ENCODE measurements around the gene TMEM120B.
"Not testable (repeated sequence)": the region's sequence is repeated elsewhere in the genome, so short reads cannot be mapped to it uniquely, and the experiment has no call there.

Gene TMEM120B

GRCh38 chr12:121731473-121731872 is 18.9 kb downstream of the TMEM120B start:
- no peak overlapping the region for H3K4me3 ChIP-seq (ENCODE audit: low read depth, low read length)
- no peak for DNase-seq (ENCODE audit: low read depth, low spot score)
- ChIA-PET CTCF (interaction anchor here (1.0 kb wide), 1 partner anchor 80 kb away, joined by 3 read pairs; no protein-coding TSS in a partner anchor), POLR2A (no interaction called here)
- TF ChIP-seq, protein P1, sequence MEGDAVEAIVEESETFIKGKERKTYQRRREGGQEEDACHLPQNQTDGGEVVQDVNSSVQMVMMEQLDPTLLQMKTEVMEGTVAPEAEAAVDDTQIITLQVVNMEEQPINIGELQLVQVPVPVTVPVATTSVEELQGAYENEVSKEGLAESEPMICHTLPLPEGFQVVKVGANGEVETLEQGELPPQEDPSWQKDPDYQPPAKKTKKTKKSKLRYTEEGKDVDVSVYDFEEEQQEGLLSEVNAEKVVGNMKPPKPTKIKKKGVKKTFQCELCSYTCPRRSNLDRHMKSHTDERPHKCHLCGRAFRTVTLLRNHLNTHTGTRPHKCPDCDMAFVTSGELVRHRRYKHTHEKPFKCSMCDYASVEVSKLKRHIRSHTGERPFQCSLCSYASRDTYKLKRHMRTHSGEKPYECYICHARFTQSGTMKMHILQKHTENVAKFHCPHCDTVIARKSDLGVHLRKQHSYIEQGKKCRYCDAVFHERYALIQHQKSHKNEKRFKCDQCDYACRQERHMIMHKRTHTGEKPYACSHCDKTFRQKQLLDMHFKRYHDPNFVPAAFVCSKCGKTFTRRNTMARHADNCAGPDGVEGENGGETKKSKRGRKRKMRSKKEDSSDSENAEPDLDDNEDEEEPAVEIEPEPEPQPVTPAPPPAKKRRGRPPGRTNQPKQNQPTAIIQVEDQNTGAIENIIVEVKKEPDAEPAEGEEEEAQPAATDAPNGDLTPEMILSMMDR (IDR thresholded peaks at IDR 0.05; ENCODE audit: insufficient read depth, low read length, missing control alignments), result no peak

GRCh38 chr12:121733849-121734248 is 21.3 kb downstream of the TMEM120B start:
- no peak for DNase-seq (ENCODE audit: low read depth, low spot score)
- CTCF ChIA-PET, result no interaction called here

DNA sequence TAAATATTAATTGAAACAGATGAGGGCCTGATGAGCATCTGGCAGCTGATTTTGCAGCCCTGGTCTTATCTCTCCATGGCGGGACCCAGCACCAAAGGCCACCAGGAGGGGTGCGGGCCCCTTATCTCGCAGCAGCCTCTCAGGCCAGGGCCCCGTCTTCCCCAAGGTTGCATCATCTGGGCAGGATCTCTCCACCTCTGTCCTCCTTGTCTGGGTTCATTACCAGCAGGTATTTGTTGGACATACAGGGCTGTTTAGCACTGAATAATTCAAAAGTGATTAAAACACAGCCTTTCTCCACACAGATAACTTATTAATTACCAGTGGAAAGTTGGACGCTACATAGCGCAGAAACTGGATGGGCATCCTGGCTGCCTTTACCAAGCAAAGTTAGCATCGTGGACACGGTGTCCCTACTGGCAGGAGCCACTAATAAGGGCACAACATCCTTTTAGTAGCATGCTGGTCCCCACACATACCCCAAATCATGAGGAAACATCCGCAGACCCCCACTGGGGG is 25.8 kb downstream of the TMEM120B start:
- TF ChIP-seq, protein P1 (IDR thresholded peaks at IDR 0.05; ENCODE audit: insufficient read depth, low read length, missing control alignments), result no peak
- ChIA-PET POLR2A (no interaction called here), CTCF (no interaction called here)
- DNase-seq (ENCODE audit: low read depth, low spot score), result no peak
- no peak overlapping the region for H3K4me3 ChIP-seq (ENCODE audit: low read depth, low read length)

More at GRCh38 chr12:121733849-121734248, 21.3 kb downstream of the TMEM120B start:
- no peak overlapping the region for H3K4me3 ChIP-seq (ENCODE audit: low read depth, low read length)
- POLR2A ChIA-PET, result no interaction called here
- TF ChIP-seq, protein P1 (IDR thresholded peaks at IDR 0.05; ENCODE audit: insufficient read depth, low read length, missing control alignments), result no peak

GRCh38 chr12:121740847-121741246 is 28.3 kb downstream of the TMEM120B start:
- POLR2A ChIA-PET, result no interaction called here
- TF ChIP-seq, protein P1 (IDR thresholded peaks at IDR 0.05; ENCODE audit: insufficient read depth, low read length, missing control alignments), result no peak
- no peak overlapping the region for H3K4me3 ChIP-seq (ENCODE audit: low read depth, low read length)
- no peak for DNase-seq (ENCODE audit: low read depth, low spot score)
- CTCF ChIA-PET, result interaction anchor here (1.1 to 2.6 kb wide), 2 partner anchors 32 to 54 kb away, joined by 3 to 9 read pairs; partner anchors contain the start of gene RHOF

GRCh38 chr12:121741743-121742142 is 29.2 kb downstream of the TMEM120B start:
- ChIA-PET POLR2A (interaction anchor here (0.7 kb wide), 1 partner anchor 30 kb away, joined by 3 read pairs; no protein-coding TSS in a partner anchor), CTCF (interaction anchor here (1.0 to 2.6 kb wide), 2 partner anchors 31 to 53 kb away, joined by 3 to 9 read pairs; partner anchors contain the start of gene RHOF)
- H3K4me3 ChIP-seq (ENCODE audit: low read depth, low read length), result no peak overlapping the region
- TF ChIP-seq, protein P1 (IDR thresholded peaks at IDR 0.05; ENCODE audit: insufficient read depth, low read length, missing control alignments), result no peak
- no peak for DNase-seq (ENCODE audit: low read depth, low spot score)

DNA sequence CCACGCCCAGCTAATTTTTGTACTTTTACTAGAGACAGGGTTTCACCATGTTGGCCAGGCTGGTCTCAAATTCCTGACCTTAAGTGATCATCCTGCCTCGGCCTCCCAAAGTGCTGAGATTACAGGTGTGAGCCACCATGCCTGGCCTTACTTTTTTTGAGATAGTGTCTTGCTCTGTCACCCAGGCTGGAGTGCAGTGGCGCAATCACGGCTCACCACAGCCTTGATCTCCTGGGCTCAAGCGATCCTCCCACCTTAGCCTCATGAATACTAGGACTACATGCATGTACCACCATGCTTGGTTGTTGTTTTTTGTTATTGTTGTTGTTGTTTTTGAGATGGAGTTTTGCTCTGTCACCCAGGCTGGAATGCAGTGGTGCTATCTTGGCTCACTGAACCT is 33.0 kb downstream of the TMEM120B start:
- CTCF ChIA-PET, result interaction anchor here (1.3 kb wide), 1 partner anchor 49 kb away, joined by 5 read pairs; the partner anchor contains the start of gene RHOF
- POLR2A ChIA-PET; DNase-seq (ENCODE audit: low read depth, low spot score); H3K4me3 ChIP-seq (ENCODE audit: low read depth, low read length): not testable (repeated sequence)

DNA sequence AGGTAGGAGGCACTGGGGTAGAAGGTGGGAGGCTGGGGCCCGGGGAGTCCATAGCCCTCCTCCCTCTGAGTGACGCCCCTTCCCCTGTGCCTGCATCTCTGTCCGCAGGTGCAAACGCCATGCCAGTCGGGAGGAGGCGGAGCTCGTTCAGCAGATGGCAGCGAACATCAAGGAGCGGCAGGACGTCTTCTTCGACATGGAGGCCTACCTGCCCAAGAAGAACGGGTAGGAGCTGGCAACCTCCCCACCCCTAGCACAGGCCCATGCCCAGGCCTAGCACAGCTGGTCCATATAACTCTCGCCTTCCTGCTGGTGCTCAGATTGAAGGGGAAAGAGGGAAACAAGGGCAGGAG is 35.6 kb downstream of the TMEM120B start:
- H3K4me3 ChIP-seq (ENCODE audit: low read depth, low read length), result no peak overlapping the region
- ChIA-PET POLR2A (no interaction called here), CTCF (interaction anchor here (1.0 to 1.6 kb wide), 4 partner anchors 25 to 50 kb away, joined by 3 to 4 read pairs (median 3); partner anchors contain the start of gene TMEM120B)
- TF ChIP-seq, protein P1 (IDR thresholded peaks at IDR 0.05; ENCODE audit: insufficient read depth, low read length, missing control alignments), result no peak
- DNase-seq (ENCODE audit: low read depth, low spot score), result no peak

All from AG04449 (cell line).